Measurements from ENCODE around the gene BICD1. TPM values are rescaled to one million over a fixed set of nuclear protein-coding genes. Genes with fewer than 3 reads are reported as not detected.

BICD1 gene
- polyA plus RNA-seq, 2 donors = 1.7 to 2.0 TPM

GRCh38 chr12:32257695-32258496 lies 151.2 kb downstream of the BICD1 start:
- Histone ChIP-seq H3K9me3 (ENCODE audit: control insufficient read depth in 2 of 2, insufficient read depth in 1 of 2, low read depth in 1 of 2, low read length in 1 of 2) (no peaks in the 10 kb centered on the region), H3K4me3 (ENCODE audit: low read depth in 1 of 2, low read length in 2 of 2) (no peak overlapping the region), H3K27ac (ENCODE audit: low read depth in 2 of 2, low read length in 1 of 2) (no peak overlapping the region), H3K27me3 (ENCODE audit: control insufficient read depth in 1 of 2, insufficient read depth in 2 of 2, low read length in 2 of 2) (no peaks in the 10 kb centered on the region), H3K36me3 (ENCODE audit: control insufficient read depth in 2 of 2, insufficient read depth in 2 of 2, low read length in 1 of 2) (no peaks in the 10 kb centered on the region), H3K4me1 (ENCODE audit: control insufficient read depth in 2 of 2, insufficient read depth in 2 of 2, low read length in 1 of 2) (no peaks in the 10 kb centered on the region)
- 90 to 95% methylated on average over 7 of the region's 7 CpGs for WGBS, 2 donors

GRCh38 chr12:32260696-32261095 lies 154.0 kb downstream of the BICD1 start:
- Histone ChIP-seq H3K4me1 (ENCODE audit: control insufficient read depth in 2 of 2, insufficient read depth in 2 of 2, low read length in 1 of 2) (no peaks in the 10 kb centered on the region), H3K27me3 (ENCODE audit: control insufficient read depth in 1 of 2, insufficient read depth in 2 of 2, low read length in 2 of 2) (no peaks in the 10 kb centered on the region), H3K36me3 (ENCODE audit: control insufficient read depth in 2 of 2, insufficient read depth in 2 of 2, low read length in 1 of 2) (no peaks in the 10 kb centered on the region), H3K9me3 (ENCODE audit: control insufficient read depth in 2 of 2, insufficient read depth in 1 of 2, low read depth in 1 of 2, low read length in 1 of 2) (no peaks in the 10 kb centered on the region), H3K27ac (ENCODE audit: low read depth in 2 of 2, low read length in 1 of 2) (no peak overlapping the region), H3K4me3 (ENCODE audit: low read depth in 1 of 2, low read length in 2 of 2) (no peak overlapping the region)
- WGBS, 2 donors = 87 to 92% methylated on average over 3 of the region's 3 CpGs

GRCh38 chr12:32261638-32262037 lies 155.0 kb downstream of the BICD1 start:
- Histone ChIP-seq H3K4me1 (ENCODE audit: control insufficient read depth in 2 of 2, insufficient read depth in 2 of 2, low read length in 1 of 2) (no peaks in the 10 kb centered on the region), H3K36me3 (ENCODE audit: control insufficient read depth in 2 of 2, insufficient read depth in 2 of 2, low read length in 1 of 2) (no peaks in the 10 kb centered on the region), H3K4me3 (ENCODE audit: low read depth in 1 of 2, low read length in 2 of 2) (no peak overlapping the region), H3K9me3 (ENCODE audit: control insufficient read depth in 2 of 2, insufficient read depth in 1 of 2, low read depth in 1 of 2, low read length in 1 of 2) (no peaks in the 10 kb centered on the region), H3K27ac (ENCODE audit: low read depth in 2 of 2, low read length in 1 of 2) (no peak overlapping the region), H3K27me3 (ENCODE audit: control insufficient read depth in 1 of 2, insufficient read depth in 2 of 2, low read length in 2 of 2) (no peaks in the 10 kb centered on the region)
- WGBS, 2 donors = 94 to 100% methylated on average over 1 of the region's 1 CpG

- WGBS, 2 donors = 56 to 62% methylated on average over 5 of the region's 5 CpGs
- no peaks in the 10 kb centered on the region for H3K9me3 ChIP-seq (ENCODE audit: control insufficient read depth in 2 of 2, insufficient read depth in 1 of 2, low read depth in 1 of 2, low read length in 1 of 2)
- H3K4me3 ChIP-seq (ENCODE audit: low read depth in 1 of 2, low read length in 2 of 2) = no peak overlapping the region
- no peaks in the 10 kb centered on the region for H3K4me1 ChIP-seq (ENCODE audit: control insufficient read depth in 2 of 2, insufficient read depth in 2 of 2, low read length in 1 of 2)
- H3K27ac ChIP-seq (ENCODE audit: low read depth in 2 of 2, low read length in 1 of 2) = no peak overlapping the region
- H3K36me3 ChIP-seq (ENCODE audit: control insufficient read depth in 2 of 2, insufficient read depth in 2 of 2, low read length in 1 of 2) = no peaks in the 10 kb centered on the region
- no peaks in the 10 kb centered on the region for H3K27me3 ChIP-seq (ENCODE audit: control insufficient read depth in 1 of 2, insufficient read depth in 2 of 2, low read length in 2 of 2)
These were observed 158.3 kb downstream of the BICD1 start for GRCh38 chr12:32264961-32265360.

GRCh38 chr12:32265456-32265855 lies 158.8 kb downstream of the BICD1 start:
- Histone ChIP-seq H3K27ac (ENCODE audit: low read depth in 2 of 2, low read length in 1 of 2) (no peak overlapping the region), H3K36me3 (ENCODE audit: control insufficient read depth in 2 of 2, insufficient read depth in 2 of 2, low read length in 1 of 2) (no peaks in the 10 kb centered on the region), H3K9me3 (ENCODE audit: control insufficient read depth in 2 of 2, insufficient read depth in 1 of 2, low read depth in 1 of 2, low read length in 1 of 2) (no peaks in the 10 kb centered on the region), H3K27me3 (ENCODE audit: control insufficient read depth in 1 of 2, insufficient read depth in 2 of 2, low read length in 2 of 2) (no peaks in the 10 kb centered on the region), H3K4me3 (ENCODE audit: low read depth in 1 of 2, low read length in 2 of 2) (no peak overlapping the region), H3K4me1 (ENCODE audit: control insufficient read depth in 2 of 2, insufficient read depth in 2 of 2, low read length in 1 of 2) (no peaks in the 10 kb centered on the region)
- WGBS, 2 donors = 83 to 88% methylated on average over 7 of the region's 7 CpGs

GRCh38 chr12:32265951-32266350 lies 159.3 kb downstream of the BICD1 start:
- H3K27ac ChIP-seq (ENCODE audit: low read depth in 2 of 2, low read length in 1 of 2) = no peak overlapping the region
- no peak overlapping the region for H3K4me3 ChIP-seq (ENCODE audit: low read depth in 1 of 2, low read length in 2 of 2)
- no peaks in the 10 kb centered on the region for H3K36me3 ChIP-seq (ENCODE audit: control insufficient read depth in 2 of 2, insufficient read depth in 2 of 2, low read length in 1 of 2)
- no peaks in the 10 kb centered on the region for H3K27me3 ChIP-seq (ENCODE audit: control insufficient read depth in 1 of 2, insufficient read depth in 2 of 2, low read length in 2 of 2)
- WGBS, 2 donors = 73% methylated on average over 3 of the region's 3 CpGs
- no peaks in the 10 kb centered on the region for H3K9me3 ChIP-seq (ENCODE audit: control insufficient read depth in 2 of 2, insufficient read depth in 1 of 2, low read depth in 1 of 2, low read length in 1 of 2)
- no peaks in the 10 kb centered on the region for H3K4me1 ChIP-seq (ENCODE audit: control insufficient read depth in 2 of 2, insufficient read depth in 2 of 2, low read length in 1 of 2)

GRCh38 chr12:32266756-32267155 lies 160.1 kb downstream of the BICD1 start:
- no peaks in the 10 kb centered on the region for H3K9me3 ChIP-seq (ENCODE audit: control insufficient read depth in 2 of 2, insufficient read depth in 1 of 2, low read depth in 1 of 2, low read length in 1 of 2)
- 94 to 97% methylated on average over 5 of the region's 5 CpGs for WGBS, 2 donors
- H3K4me1 ChIP-seq (ENCODE audit: control insufficient read depth in 2 of 2, insufficient read depth in 2 of 2, low read length in 1 of 2) = no peaks in the 10 kb centered on the region
- H3K36me3 ChIP-seq (ENCODE audit: control insufficient read depth in 2 of 2, insufficient read depth in 2 of 2, low read length in 1 of 2) = no peaks in the 10 kb centered on the region
- H3K4me3 ChIP-seq (ENCODE audit: low read depth in 1 of 2, low read length in 2 of 2) = no peak overlapping the region
- H3K27me3 ChIP-seq (ENCODE audit: control insufficient read depth in 1 of 2, insufficient read depth in 2 of 2, low read length in 2 of 2) = no peaks in the 10 kb centered on the region
- H3K27ac ChIP-seq (ENCODE audit: low read depth in 2 of 2, low read length in 1 of 2) = no peak overlapping the region

GRCh38 chr12:32270818-32271710 lies 164.4 kb downstream of the BICD1 start:
- WGBS, 2 donors = 76 to 78% methylated on average over 10 of the region's 10 CpGs
- Histone ChIP-seq H3K36me3 (ENCODE audit: control insufficient read depth in 2 of 2, insufficient read depth in 2 of 2, low read length in 1 of 2) (no peaks in the 10 kb centered on the region), H3K27ac (ENCODE audit: low read depth in 2 of 2, low read length in 1 of 2) (no peak overlapping the region), H3K4me1 (ENCODE audit: control insufficient read depth in 2 of 2, insufficient read depth in 2 of 2, low read length in 1 of 2) (no peaks in the 10 kb centered on the region), H3K4me3 (ENCODE audit: low read depth in 1 of 2, low read length in 2 of 2) (no peak overlapping the region), H3K27me3 (ENCODE audit: control insufficient read depth in 1 of 2, insufficient read depth in 2 of 2, low read length in 2 of 2) (no peaks in the 10 kb centered on the region), H3K9me3 (ENCODE audit: control insufficient read depth in 2 of 2, insufficient read depth in 1 of 2, low read depth in 1 of 2, low read length in 1 of 2) (no peaks in the 10 kb centered on the region)

GRCh38 chr12:32272465-32272864 lies 165.8 kb downstream of the BICD1 start:
- Histone ChIP-seq H3K4me3 (ENCODE audit: low read depth in 1 of 2, low read length in 2 of 2) (no peak overlapping the region), H3K27ac (ENCODE audit: low read depth in 2 of 2, low read length in 1 of 2) (no peak overlapping the region), H3K36me3 (ENCODE audit: control insufficient read depth in 2 of 2, insufficient read depth in 2 of 2, low read length in 1 of 2) (no peaks in the 10 kb centered on the region), H3K27me3 (ENCODE audit: control insufficient read depth in 1 of 2, insufficient read depth in 2 of 2, low read length in 2 of 2) (no peaks in the 10 kb centered on the region), H3K4me1 (ENCODE audit: control insufficient read depth in 2 of 2, insufficient read depth in 2 of 2, low read length in 1 of 2) (no peaks in the 10 kb centered on the region), H3K9me3 (ENCODE audit: control insufficient read depth in 2 of 2, insufficient read depth in 1 of 2, low read depth in 1 of 2, low read length in 1 of 2) (no peaks in the 10 kb centered on the region)
- 89 to 91% methylated on average over 2 of the region's 2 CpGs for WGBS, 2 donors
